Stomach (tissue), 9 donors: ENCODE results near the gene TWF2. TPM values are rescaled to one million over a fixed set of nuclear protein-coding genes. Genes with fewer than 3 reads are reported as not detected.

Source experiments
- DNase-seq, 2 donors: peaks; one replicate each; pipeline versions ENCODE4 v3.0.0 to v3.0.0-alpha.2; 2013 to 2019
- H3K27ac ChIP-seq, 5 donors: fragments of 200-600 bp in 4 of 5; sonication (generic) in 4 of 5; one replicate each; pipeline ENCODE4 v1.5.1; 2013 to 2019; ENCODE audit warnings: mild to moderate bottlenecking in 1 of 5, moderate library complexity in 1 of 5
- H3K27me3 ChIP-seq, 3 donors: fragments of 200-600 bp; sonication (generic); one replicate each; pipeline ENCODE4 v1.5.1; 2017 to 2019; ENCODE audit warnings: mixed run types in 1 of 3
- H3K36me3 ChIP-seq, 4 donors: fragments of 200-600 bp; sonication (generic); 1 replicate in 3 of 4; 2 replicates in 1 of 4; pipeline ENCODE4 v1.5.1; 2016 to 2019
- H3K4me1 ChIP-seq, 4 donors: fragments of 200-600 bp; sonication (generic); one replicate each; pipeline ENCODE4 v1.5.1; 2016 to 2019
- H3K4me3 ChIP-seq, 4 donors: fragments of 200-600 bp; sonication (generic) in 3 of 4; one replicate each; pipeline ENCODE4 v1.5.1; 2016 to 2019; ENCODE audit warnings: mild to moderate bottlenecking in 1 of 4
- H3K9me3 ChIP-seq, 4 donors: fragments of 200-600 bp; sonication (generic); one replicate each; pipeline ENCODE4 v1.5.1; 2016 to 2019
- CTCF ChIP-seq, 7 experiments: fragments of 450-650 bp in 4 of 7; fragments of 200-600 bp in 3 of 7; sonication (generic) in 3 of 7; IDR thresholded peaks; one replicate each; pipeline ENCODE4 v1.5.1; 2016 to 2019; ENCODE audit warnings: antibody characterized with exemption in 7 of 7, control low read depth in 2 of 7, mild to moderate bottlenecking in 1 of 7
- EP300 ChIP-seq: sonication (generic); formaldehyde crosslinking; IDR thresholded peaks from one replicate; pipeline ENCODE4 v1.6.1; 2017; ENCODE audit warnings: antibody characterized with exemption
- POLR2A ChIP-seq, 4 donors: fragments of 450-650 bp; IDR thresholded peaks; one replicate each; pipeline ENCODE4 v1.6.1; 2016; ENCODE audit warnings: antibody characterized with exemption in 4 of 4, control low read depth in 2 of 4, mild to moderate bottlenecking in 1 of 4, moderate library complexity in 1 of 4
- POLR2AphosphoS5 ChIP-seq, 3 donors: sonication (generic); formaldehyde crosslinking; IDR thresholded peaks; one replicate each; pipeline ENCODE4 v1.6.1; 2016; ENCODE audit warnings: antibody characterized with exemption in 3 of 3
- WGBS, 5 donors: extraction: QIAGEN DNeasy Blood & Tissue Kit in 3 of 5; methylation state at CpG; one replicate each; pipeline versions ENCODE4 v1.1.5 to v1.1.7; 2013 to 2018; 5-methylcytosine and 5-hydroxymethylcytosine counted together
- intact Hi-C: fragments of 100-400 bp; cut with DNase I; formaldehyde crosslinking; loops from one replicate; pipeline ENCODE4 v1.15.1; 2023; ENCODE audit warnings: low total_unique reads
- polyA plus RNA-seq, 3 donors: library from polyadenylated mRNA; stranded (reverse); fragments of 200-250 nt; gene quantifications; one replicate each; pipeline ENCODE4 v1.2.3, GENCODE V29; 2013
- total RNA-seq, 5 donors: library from RNA; depleted of rRNA; stranded (reverse); fragments of >200 nt; gene quantifications; one replicate each; pipeline versions ENCODE4 v1.1.0 to v1.2.3, GENCODE V29; 2014 to 2016
- donor health status: healthy with polysubstance abuse.
- donor health status: Bipolar disorder and iron deficiency.
- donor health status: healthy.

Gene TWF2
- total and polyA plus RNA-seq, 8 donors, result 18.7 to 237 (median 40.0) TPM

GRCh38 chr3:52248165-52248541 is 9.2 kb upstream of the TWF2 start:
- no peaks in the 10 kb centered on the region for H3K9me3 ChIP-seq
- DNase-seq, result no peak
- no peak for TF ChIP-seq POLR2AphosphoS5 (IDR thresholded peaks at IDR 0.05)
- TF ChIP-seq EP300, result no peak
- TF ChIP-seq CTCF (IDR thresholded peaks at IDR 0.05), result no peak
- no peak for TF ChIP-seq POLR2A (IDR thresholded peaks at IDR 0.05)
- peaks cover 10 to 57% (median 54%) of the 10 kb centered on the region in 4 donors for H3K36me3 ChIP-seq
- peak overlapping the region in 2 of 5 donors; percentile 13 to 14 for H3K27ac ChIP-seq
- H3K4me1 ChIP-seq, result peaks cover 20 to 60% (median 35%) of the 10 kb centered on the region in 4 donors
- no peak overlapping the region for H3K4me3 ChIP-seq
- 91 to 95% (median 93%) methylated on average over 3 to 10 of the region's 10 CpGs for WGBS, 5 donors
- intact Hi-C loops, result no loop called here
- no peaks in the 10 kb centered on the region for H3K27me3 ChIP-seq

- WGBS, 5 donors, result 91 to 96% (median 95%) methylated on average over 7 of the region's 7 CpGs
- Histone ChIP-seq H3K4me3 (peak overlapping the region in 2 of 4 donors; percentile 59 to 65), H3K4me1 (peaks cover 20 to 56% (median 31%) of the 10 kb centered on the region in 4 donors), H3K27ac (peak overlapping the region in 3 of 5 donors; percentile 89 to 93 (median 90)), H3K27me3 (no peaks in the 10 kb centered on the region), H3K36me3 (peaks cover 7 to 52% (median 48%) of the 10 kb centered on the region in 4 donors), H3K9me3 (no peaks in the 10 kb centered on the region)
- DNase-seq, result no peak
- intact Hi-C loops, result no loop called here
- TF ChIP-seq CTCF (IDR thresholded peaks at IDR 0.05) (no peak), POLR2AphosphoS5 (IDR thresholded peaks at IDR 0.05) (no peak), EP300 (no peak), POLR2A (IDR thresholded peaks at IDR 0.05) (no peak)
Observed at GRCh38 chr3:52247409-52248164, 8.6 kb upstream of the TWF2 start.

GRCh38 chr3:52246728-52247408 is 7.9 kb upstream of the TWF2 start:
- intact Hi-C loops, result no loop called here
- peak overlapping the region in 3 of 4 donors; percentile 59 to 65 (median 62) for H3K4me3 ChIP-seq
- peaks cover 20 to 53% (median 29%) of the 10 kb centered on the region in 4 donors for H3K4me1 ChIP-seq
- H3K36me3 ChIP-seq, result peaks cover 2 to 44% (median 42%) of the 10 kb centered on the region in 4 donors
- no peaks in the 10 kb centered on the region for H3K9me3 ChIP-seq
- H3K27ac ChIP-seq, result peak overlapping the region in 4 of 5 donors; percentile 80 to 93 (median 90)
- H3K27me3 ChIP-seq, result no peaks in the 10 kb centered on the region
- WGBS, 5 donors, result 82 to 92% (median 84%) methylated on average over 7 to 14 of the region's 14 CpGs
- TF ChIP-seq CTCF (IDR thresholded peaks at IDR 0.05), result no peak
- TF ChIP-seq POLR2AphosphoS5 (IDR thresholded peaks at IDR 0.05), result no peak
- no peak for TF ChIP-seq EP300
- no peak for TF ChIP-seq POLR2A (IDR thresholded peaks at IDR 0.05)
- no peak for DNase-seq

GRCh38 chr3:52246264-52246620 is 7.3 kb upstream of the TWF2 start:
- no peaks in the 10 kb centered on the region for H3K27me3 ChIP-seq
- H3K36me3 ChIP-seq, result peaks cover 0 to 38% (median 35%) of the 10 kb centered on the region in 4 donors
- H3K27ac ChIP-seq, result peak overlapping the region; percentile 71 to 93 (median 89)
- WGBS, 5 donors, result 18 to 39% (median 29%) methylated on average over 8 of the region's 8 CpGs
- TF ChIP-seq CTCF (IDR thresholded peaks at IDR 0.05) (no peak), POLR2AphosphoS5 (IDR thresholded peaks at IDR 0.05) (no peak), POLR2A (IDR thresholded peaks at IDR 0.05) (no peak), EP300 (no peak)
- H3K9me3 ChIP-seq, result no peaks in the 10 kb centered on the region
- peaks cover 20 to 47% (median 29%) of the 10 kb centered on the region in 4 donors for H3K4me1 ChIP-seq
- H3K4me3 ChIP-seq, result peak overlapping the region; percentile 59 to 65 (median 62)
- intact Hi-C loops, result no loop called here
- no peak for DNase-seq
